ENCODE results near the gene LYAR.

GRCh38 chr4:4293279-4293678 lies 3.3 kb upstream of the LYAR start:
- TF ChIP-seq, protein P1, sequence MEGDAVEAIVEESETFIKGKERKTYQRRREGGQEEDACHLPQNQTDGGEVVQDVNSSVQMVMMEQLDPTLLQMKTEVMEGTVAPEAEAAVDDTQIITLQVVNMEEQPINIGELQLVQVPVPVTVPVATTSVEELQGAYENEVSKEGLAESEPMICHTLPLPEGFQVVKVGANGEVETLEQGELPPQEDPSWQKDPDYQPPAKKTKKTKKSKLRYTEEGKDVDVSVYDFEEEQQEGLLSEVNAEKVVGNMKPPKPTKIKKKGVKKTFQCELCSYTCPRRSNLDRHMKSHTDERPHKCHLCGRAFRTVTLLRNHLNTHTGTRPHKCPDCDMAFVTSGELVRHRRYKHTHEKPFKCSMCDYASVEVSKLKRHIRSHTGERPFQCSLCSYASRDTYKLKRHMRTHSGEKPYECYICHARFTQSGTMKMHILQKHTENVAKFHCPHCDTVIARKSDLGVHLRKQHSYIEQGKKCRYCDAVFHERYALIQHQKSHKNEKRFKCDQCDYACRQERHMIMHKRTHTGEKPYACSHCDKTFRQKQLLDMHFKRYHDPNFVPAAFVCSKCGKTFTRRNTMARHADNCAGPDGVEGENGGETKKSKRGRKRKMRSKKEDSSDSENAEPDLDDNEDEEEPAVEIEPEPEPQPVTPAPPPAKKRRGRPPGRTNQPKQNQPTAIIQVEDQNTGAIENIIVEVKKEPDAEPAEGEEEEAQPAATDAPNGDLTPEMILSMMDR (IDR thresholded peaks at IDR 0.05): no peak
- no peak for TF ChIP-seq POLR2A (IDR thresholded peaks at IDR 0.05)
